Measurements from ENCODE around the gene CAMK2B.

- TF ChIP-seq CTCF (conservative IDR thresholded peaks at IDR 0.05; ENCODE audit: low read length) (no peak), EZH2phosphoT487 (IDR thresholded peaks at IDR 0.05; ENCODE audit: borderline replicate concordance) (no peak)
These were observed 47.5 kb downstream of the CAMK2B start for GRCh38 chr7:44277851-44278250.

Data from Loucy (cell line).